ENCODE measurements around the gene UQCC3. TPM values are rescaled to one million over a fixed set of nuclear protein-coding genes. Genes with fewer than 3 reads are reported as not detected.
A peak's percentile ranks its signal among the peaks of the same experiment; 100 is the strongest.

The UQCC3 gene
- total RNA-seq, 1 donor from 2014 or later, result 27.9 TPM

- Histone ChIP-seq H3K36me3 (ENCODE audit: control insufficient read depth, insufficient read depth, low read length) (peaks cover 5% of the 10 kb centered on the region), H3K27me3 (ENCODE audit: control insufficient read depth, insufficient read depth, low read length) (no peaks in the 10 kb centered on the region), H3K4me3 (ENCODE audit: low read depth, low read length) (no peak overlapping the region)
- no peak for TF ChIP-seq CTCF (IDR thresholded peaks at IDR 0.05; ENCODE audit: insufficient read depth, low read length, severe bottlenecking)
- no peak for FAIRE-seq
- no peak for DNase-seq (ENCODE audit: low read depth)
Observed at GRCh38 chr11:62677714-62678113, 6.2 kb downstream of the UQCC3 start.

GRCh38 chr11:62678433-62678769 is 6.9 kb downstream of the UQCC3 start:
- no peak for DNase-seq (ENCODE audit: low read depth)
- no peak for TF ChIP-seq CTCF (IDR thresholded peaks at IDR 0.05; ENCODE audit: insufficient read depth, low read length, severe bottlenecking)
- FAIRE-seq, result no peak
- Histone ChIP-seq H3K36me3 (ENCODE audit: control insufficient read depth, insufficient read depth, low read length) (peaks cover 5% of the 10 kb centered on the region), H3K4me3 (ENCODE audit: low read depth, low read length) (peak overlapping the region; percentile 98), H3K27me3 (ENCODE audit: control insufficient read depth, insufficient read depth, low read length) (no peaks in the 10 kb centered on the region)

DNA sequence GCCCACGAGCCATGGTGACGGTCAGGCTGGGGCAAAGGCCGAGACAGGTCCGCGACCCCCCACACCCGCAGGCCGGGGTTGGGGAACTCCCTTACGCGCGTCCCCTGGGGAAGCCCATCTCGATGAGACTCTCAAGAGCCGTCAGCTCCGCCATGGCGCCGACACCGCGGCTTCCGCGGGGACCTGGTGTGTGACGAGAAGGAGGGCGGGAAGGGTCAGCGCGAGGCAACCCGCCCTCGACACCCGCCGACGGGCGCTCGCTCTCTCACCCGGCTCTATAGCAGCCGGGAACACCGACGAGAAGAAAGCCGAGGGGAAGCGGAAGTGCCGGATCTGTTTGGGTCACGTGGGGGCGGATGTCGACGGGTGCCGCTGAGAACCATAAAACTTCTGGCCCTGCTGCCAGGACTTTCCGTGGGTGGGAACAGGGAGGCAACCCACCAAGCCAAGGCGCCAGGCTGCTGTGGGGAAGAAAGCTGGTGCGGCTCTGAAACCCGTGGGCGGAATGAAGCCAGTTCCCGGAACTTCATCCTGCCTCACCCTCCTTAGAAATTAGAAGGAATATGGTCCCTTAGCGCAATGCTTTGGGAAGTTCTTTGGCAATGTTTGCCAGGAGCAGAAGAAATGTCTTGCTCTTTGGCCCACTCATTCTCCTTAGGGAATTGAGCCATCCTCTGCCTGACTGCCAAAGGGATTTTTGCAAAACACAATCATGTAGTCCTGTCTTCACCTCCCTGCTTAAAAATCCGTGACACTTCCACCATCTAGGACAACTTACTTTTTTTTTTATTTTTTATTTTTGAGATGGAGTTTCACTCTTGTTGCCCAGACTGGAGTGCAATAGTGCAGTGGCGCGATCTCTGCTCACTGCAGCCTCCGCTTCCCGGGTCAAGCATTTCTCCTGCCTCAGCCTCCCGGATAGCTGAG is 7.6 kb downstream of the UQCC3 start, which contains the start of gene UBXN1:
UBXN1 (minus strand) TSS at position 304 of the 927 bp plus-strand sequence; CDS start at position 154, 150 bp downstream.
- DNase-seq (ENCODE audit: low read depth), result peak; percentile 75
- H3K36me3 ChIP-seq (ENCODE audit: control insufficient read depth, insufficient read depth, low read length), result peaks cover 5% of the 10 kb centered on the region
- FAIRE-seq, result no peak
- no peak for TF ChIP-seq CTCF (IDR thresholded peaks at IDR 0.05; ENCODE audit: insufficient read depth, low read length, severe bottlenecking)
- H3K4me3 ChIP-seq (ENCODE audit: low read depth, low read length), result peak within 1 kb of the TSS; percentile 98
- H3K27me3 ChIP-seq (ENCODE audit: control insufficient read depth, insufficient read depth, low read length), result no peaks in the 10 kb centered on the region

DNA sequence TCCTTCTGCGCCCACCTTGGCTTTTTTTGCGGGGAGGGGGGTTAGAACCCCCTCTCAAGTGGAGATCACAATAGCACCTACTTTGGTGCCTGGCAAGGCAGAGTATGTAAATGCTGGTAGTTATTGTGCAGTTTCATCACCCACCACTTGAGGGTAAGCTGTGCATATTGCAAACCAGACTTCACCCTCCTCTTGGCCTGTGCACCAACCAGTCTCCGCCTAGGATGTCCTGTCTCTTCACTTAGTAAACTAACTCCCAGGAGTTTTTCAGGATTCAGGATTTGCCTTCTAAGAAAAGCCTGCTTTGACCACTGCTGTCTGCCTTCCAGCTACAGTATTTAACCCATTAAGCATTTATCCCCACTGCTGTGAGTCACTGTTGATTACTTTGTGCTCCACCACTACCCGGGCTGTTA is 9.4 kb downstream of the UQCC3 start:
- FAIRE-seq, result no peak
- no peak overlapping the region for H3K4me3 ChIP-seq (ENCODE audit: low read depth, low read length)
- H3K27me3 ChIP-seq (ENCODE audit: control insufficient read depth, insufficient read depth, low read length), result no peaks in the 10 kb centered on the region
- peaks cover 5% of the 10 kb centered on the region for H3K36me3 ChIP-seq (ENCODE audit: control insufficient read depth, insufficient read depth, low read length)
- peak; percentile 57 for TF ChIP-seq CTCF (IDR thresholded peaks at IDR 0.05; ENCODE audit: insufficient read depth, low read length, severe bottlenecking)
- DNase-seq (ENCODE audit: low read depth), result peak; percentile 66

- Histone ChIP-seq H3K27me3 (ENCODE audit: control insufficient read depth, insufficient read depth, low read length) (no peaks in the 10 kb centered on the region), H3K4me3 (ENCODE audit: low read depth, low read length) (no peak overlapping the region), H3K36me3 (ENCODE audit: control insufficient read depth, insufficient read depth, low read length) (peaks cover under 1% of the 10 kb centered on the region)
- no peak for FAIRE-seq
- TF ChIP-seq CTCF (IDR thresholded peaks at IDR 0.05; ENCODE audit: insufficient read depth, low read length, severe bottlenecking), result no peak
- DNase-seq (ENCODE audit: low read depth), result no peak
Observed at GRCh38 chr11:62682518-62682917, 11.0 kb downstream of the UQCC3 start.
